IMR-90 (cell line): Measurements from ENCODE around the gene SYNGR1.

Experiments
- CEBPB ChIP-seq: IDR thresholded peaks from 2 replicates; pipeline ENCODE4 v1.6.1; 2012; ENCODE audit warnings: low read depth, low read length, improper control_type of control experiment
- CHD1 ChIP-seq: IDR thresholded peaks from 2 replicates; pipeline ENCODE4 v1.6.1; 2012; ENCODE audit warnings: low read depth, low read length, improper control_type of control experiment
- MXI1 ChIP-seq: IDR thresholded peaks from 2 replicates; pipeline ENCODE4 v1.6.1; 2012; ENCODE audit warnings: low read depth, mild to moderate bottlenecking, low read length, moderate library complexity, borderline replicate concordance
- POLR2A ChIP-seq: IDR thresholded peaks from 2 replicates; pipeline ENCODE4 v1.6.1; 2012; ENCODE audit warnings: mild to moderate bottlenecking, low read depth, low read length
- RCOR1 ChIP-seq: IDR thresholded peaks from 2 replicates; pipeline ENCODE4 v1.6.1; 2012; ENCODE audit warnings: mild to moderate bottlenecking, low read length, improper control_type of control experiment; ENCODE audit not compliant: insufficient replicate concordance
- USF2 ChIP-seq: fragments of 150-350 bp; IDR thresholded peaks from 2 replicates; pipeline ENCODE4 v1.6.1; 2017; ENCODE audit warnings: mild to moderate bottlenecking, antibody characterized with exemption, low read length, low read depth
- TF ChIP-seq, protein P1 (sequence below): conservative IDR thresholded peaks from 2 replicates; pipeline ENCODE4 v1.5.1; 2012; ENCODE audit warnings: mild to moderate bottlenecking, low read depth, low read length, improper control_type of control experiment

GRCh38 chr22:39311592-39312400 is 38.0 kb upstream of the SYNGR1 start:
- TF ChIP-seq, protein P1, sequence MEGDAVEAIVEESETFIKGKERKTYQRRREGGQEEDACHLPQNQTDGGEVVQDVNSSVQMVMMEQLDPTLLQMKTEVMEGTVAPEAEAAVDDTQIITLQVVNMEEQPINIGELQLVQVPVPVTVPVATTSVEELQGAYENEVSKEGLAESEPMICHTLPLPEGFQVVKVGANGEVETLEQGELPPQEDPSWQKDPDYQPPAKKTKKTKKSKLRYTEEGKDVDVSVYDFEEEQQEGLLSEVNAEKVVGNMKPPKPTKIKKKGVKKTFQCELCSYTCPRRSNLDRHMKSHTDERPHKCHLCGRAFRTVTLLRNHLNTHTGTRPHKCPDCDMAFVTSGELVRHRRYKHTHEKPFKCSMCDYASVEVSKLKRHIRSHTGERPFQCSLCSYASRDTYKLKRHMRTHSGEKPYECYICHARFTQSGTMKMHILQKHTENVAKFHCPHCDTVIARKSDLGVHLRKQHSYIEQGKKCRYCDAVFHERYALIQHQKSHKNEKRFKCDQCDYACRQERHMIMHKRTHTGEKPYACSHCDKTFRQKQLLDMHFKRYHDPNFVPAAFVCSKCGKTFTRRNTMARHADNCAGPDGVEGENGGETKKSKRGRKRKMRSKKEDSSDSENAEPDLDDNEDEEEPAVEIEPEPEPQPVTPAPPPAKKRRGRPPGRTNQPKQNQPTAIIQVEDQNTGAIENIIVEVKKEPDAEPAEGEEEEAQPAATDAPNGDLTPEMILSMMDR = no peak
- TF ChIP-seq CEBPB (no peak), POLR2A (peak; percentile 27; the same call in 1 of the 2 replicates), RCOR1 (no peak), MXI1 (no peak), CHD1 (no peak), USF2 (no peak)
